RPMI8226 (cell line): ENCODE data around the gene PKHD1.

ENCODE experiments used
- DNase-seq: peaks from one replicate; pipeline ENCODE4 v3.0.0-alpha.2; 2015

PKHD1 gene

GRCh38 chr6:51600514-51600913 is 486.9 kb downstream of the PKHD1 start:
- DNase-seq, result no peak

- DNase-seq, result no peak
Observed at GRCh38 chr6:51598171-51598570, 489.2 kb downstream of the PKHD1 start.

GRCh38 chr6:51594981-51595380 is 492.4 kb downstream of the PKHD1 start:
- no peak for DNase-seq

GRCh38 chr6:51585264-51585663 is 502.1 kb downstream of the PKHD1 start:
- no peak for DNase-seq

GRCh38 chr6:51584163-51584562 is 503.2 kb downstream of the PKHD1 start:
- DNase-seq, result no peak

- no peak for DNase-seq
Observed at GRCh38 chr6:51578994-51579393, 508.4 kb downstream of the PKHD1 start.

- no peak for DNase-seq
Observed at GRCh38 chr6:51578362-51578761, 509.1 kb downstream of the PKHD1 start.

GRCh38 chr6:51574040-51574439 is 513.4 kb downstream of the PKHD1 start:
- DNase-seq, result no peak

- DNase-seq, result no peak
Observed at GRCh38 chr6:51571168-51571567, 516.2 kb downstream of the PKHD1 start.

- DNase-seq, result no peak
Observed at GRCh38 chr6:51570168-51570921, 517.1 kb downstream of the PKHD1 start.

GRCh38 chr6:51569594-51569993 is 517.8 kb downstream of the PKHD1 start:
- DNase-seq, result no peak

- DNase-seq, result no peak
Observed at GRCh38 chr6:51568771-51569170, 518.6 kb downstream of the PKHD1 start.

- DNase-seq, result no peak
Observed at GRCh38 chr6:51565472-51565871, 521.9 kb downstream of the PKHD1 start.
